GM19025 (cell line): Measurements from ENCODE around the gene HRC.
A peak's percentile ranks its signal among the peaks of the same experiment; 100 is the strongest.
"Not testable (repeated sequence)": the region's sequence is repeated elsewhere in the genome, so short reads cannot be mapped to it uniquely, and the experiment has no call there.

ENCODE experiments used
- ATAC-seq: cut with Tn5 transposase; IDR thresholded peaks from one replicate; pipeline ENCODE4 v1.9.1; 2021; ENCODE audit warnings: mild to moderate bottlenecking, low read depth, moderate library complexity; ENCODE audit not compliant: unreplicated experiment

Gene HRC

DNA sequence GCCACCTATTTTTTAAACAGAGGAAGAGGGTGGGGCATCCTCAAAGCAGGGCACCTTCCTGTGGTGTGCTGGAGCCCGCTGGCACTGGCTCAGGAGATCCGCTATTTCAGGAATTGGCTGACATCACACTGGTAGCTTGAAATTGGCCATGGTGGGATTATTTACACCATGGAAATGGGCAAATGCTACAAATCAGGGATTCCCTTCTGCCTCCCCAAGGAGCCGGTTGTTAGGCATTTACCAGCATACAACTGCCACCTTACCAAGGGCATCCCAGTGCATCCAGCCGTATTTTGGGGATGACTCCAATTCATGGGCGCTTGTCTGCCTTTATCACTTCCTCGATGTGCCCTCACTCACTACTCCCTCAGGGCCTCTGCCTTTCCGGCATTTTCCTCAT, 14.2 kb downstream of the HRC start:
- no peak for ATAC-seq

- ATAC-seq, result no peak
Measured at GRCh38 chr19:49136771-49137171, 18.4 kb downstream of the HRC start.

DNA sequence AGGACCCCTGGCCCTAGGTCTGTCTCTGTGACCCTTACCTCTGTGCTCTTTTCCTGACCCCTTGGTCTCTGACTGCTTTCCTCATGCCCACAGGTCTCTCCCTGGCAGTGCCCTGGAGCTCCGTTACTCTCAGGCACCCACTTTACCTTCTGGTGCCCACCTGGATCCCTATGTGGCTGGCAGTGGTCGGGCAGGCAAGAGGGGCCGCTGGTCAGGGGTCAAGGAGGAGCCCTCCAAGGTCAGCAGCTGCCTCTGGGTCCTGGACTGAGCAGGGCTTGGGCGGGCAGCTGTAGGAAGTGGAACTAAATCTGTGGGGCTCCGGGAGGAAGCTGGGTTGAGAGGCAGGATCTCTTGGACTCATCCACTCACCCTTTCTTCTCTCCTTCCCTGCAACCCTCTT, 19.5 kb downstream of the HRC start:
- ATAC-seq, result no peak

GRCh38 chr19:49133621-49134454, 21.4 kb downstream of the HRC start:
- no peak for ATAC-seq

DNA sequence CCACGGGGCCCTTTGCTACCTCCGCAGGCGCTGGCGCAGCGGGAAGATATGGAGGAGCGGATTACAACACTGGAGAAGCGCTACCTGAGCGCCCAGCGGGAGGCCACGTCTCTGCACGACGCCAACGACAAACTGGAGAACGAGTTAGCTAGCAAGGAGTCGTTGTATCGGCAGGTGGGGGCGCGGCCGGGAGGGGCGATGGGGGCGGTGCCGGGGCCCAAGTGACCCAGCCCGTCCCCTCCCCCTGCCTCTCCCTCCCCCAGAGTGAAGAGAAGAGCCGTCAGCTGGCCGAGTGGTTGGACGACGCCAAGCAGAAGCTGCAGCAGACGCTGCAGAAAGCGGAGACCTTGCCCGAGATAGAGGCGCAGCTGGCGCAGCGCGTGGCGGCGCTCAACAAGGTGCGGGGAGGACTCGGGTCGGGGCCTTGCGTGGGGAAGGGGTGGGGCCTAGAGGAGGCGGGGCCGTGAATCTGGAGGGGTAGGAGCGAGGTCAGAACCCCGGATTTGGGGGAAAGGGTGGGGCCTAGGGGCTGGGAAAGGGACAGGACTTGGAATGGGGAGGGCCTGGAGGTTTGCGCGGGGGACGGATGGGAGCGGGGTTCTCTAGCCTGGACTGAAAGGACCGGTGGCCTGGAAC, 22.1 kb downstream of the HRC start:
- no peak for ATAC-seq

- ATAC-seq, result no peak
Measured at GRCh38 chr19:49130325-49130724, 24.9 kb downstream of the HRC start.

GRCh38 chr19:49129238-49129583, 26.0 kb downstream of the HRC start:
- no peak for ATAC-seq

- ATAC-seq, result no peak
Measured at GRCh38 chr19:49128545-49129237, 26.5 kb downstream of the HRC start.

DNA sequence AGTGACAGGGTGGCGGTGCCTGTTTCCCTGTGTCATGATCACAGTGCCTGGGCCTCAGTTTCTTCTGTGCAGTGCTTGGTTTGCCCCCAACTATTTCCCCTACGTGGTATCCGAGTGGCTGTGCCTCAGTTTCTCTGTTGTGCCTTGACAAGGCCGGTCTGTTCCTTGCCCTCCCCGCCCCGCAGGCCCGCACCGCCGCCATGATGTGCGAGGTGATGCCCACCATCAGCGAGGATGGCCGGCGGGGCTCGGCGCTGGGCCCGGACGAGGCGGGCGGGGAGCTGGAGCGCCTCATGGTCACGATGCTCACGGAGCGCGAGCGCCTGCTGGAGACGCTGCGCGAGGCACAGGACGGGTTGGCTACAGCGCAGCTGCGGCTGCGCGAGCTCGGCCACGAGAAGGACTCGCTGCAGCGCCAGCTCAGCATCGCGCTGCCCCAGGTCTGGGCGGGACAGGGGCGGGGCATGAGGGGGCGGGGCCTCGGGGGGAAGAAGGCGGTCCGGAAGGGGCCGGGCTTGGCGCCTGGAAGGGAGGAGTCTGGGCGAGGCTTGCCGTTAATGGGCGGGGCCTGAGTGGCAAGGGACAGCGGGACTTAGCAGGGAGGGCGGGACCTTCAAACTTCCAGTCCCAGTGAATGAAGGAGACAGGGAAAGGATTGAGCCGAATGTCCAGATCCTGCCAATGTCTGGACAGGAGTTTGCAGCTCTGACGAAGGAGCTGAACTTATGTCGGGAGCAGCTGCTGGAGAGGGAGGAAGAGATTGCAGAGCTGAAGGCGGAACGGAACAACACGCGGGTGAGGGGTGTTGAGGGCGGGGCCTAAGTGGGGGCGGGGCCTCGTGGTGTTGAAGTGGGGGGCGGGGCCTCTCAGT, 27.3 kb downstream of the HRC start:
- ATAC-seq, result peak; percentile 86

GRCh38 chr19:49127225-49127624, 28.0 kb downstream of the HRC start:
- ATAC-seq, result not testable (repeated sequence)

DNA sequence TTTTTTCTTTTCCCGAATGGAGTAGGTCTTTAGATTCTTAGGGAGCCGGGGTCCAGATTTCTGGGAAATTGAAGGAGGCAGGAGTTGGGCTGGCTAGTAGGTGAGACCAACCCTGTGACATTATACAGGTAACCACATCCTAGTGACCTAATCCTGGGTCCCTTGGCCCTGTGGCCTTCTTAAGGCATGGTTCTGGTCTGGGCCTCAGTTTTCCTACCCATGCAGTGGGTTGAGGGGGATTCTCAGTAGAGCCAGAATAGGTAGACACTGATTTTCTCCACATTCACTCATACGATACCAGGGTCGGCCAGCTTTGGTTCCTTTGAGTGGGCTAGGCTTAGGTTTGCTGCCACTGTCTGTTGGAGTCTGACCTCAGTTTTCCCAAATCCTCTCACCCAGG, 28.6 kb downstream of the HRC start:
- ATAC-seq, result no peak

GRCh38 chr19:49125025-49125731, 30.0 kb downstream of the HRC start:
- ATAC-seq, result no peak

DNA sequence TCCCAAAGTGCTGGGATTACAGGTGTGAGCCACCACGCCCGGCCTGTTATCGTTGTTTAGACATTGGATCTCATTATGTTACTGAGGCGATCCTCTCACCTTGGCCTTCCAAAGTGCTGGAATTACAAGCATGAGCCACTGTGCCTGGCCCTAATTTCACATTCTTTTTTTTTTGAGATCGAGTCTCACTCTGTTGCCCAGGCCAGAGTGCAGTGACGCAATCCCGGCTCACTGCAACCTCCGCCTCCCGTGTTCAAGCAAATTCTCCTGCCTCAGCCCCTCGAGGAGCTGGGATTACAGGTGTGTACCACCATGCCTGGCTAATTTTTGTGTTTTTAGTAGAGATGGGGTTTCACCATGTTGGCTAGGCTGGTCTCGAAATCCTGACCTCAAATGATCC, 31.9 kb downstream of the HRC start:
- not testable (repeated sequence) for ATAC-seq

DNA sequence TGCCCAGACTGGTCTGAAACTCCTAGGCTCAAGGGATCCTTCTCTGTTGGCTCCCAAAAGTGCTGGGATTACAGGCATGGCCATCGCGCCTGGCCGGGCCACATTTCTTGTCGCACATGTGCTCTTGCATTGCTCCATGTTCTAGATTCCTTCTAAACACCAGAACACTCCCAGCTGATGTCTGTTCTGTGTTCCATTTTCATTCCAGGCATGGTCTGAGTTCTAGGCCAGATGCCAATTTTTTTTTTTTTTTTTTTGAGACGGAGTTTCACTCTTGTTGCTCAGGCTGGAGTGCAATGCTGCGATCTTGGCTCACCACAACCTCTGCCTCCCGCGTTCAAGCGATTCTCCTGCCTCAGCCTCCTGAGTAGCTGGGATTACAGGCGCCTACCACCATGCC, 33.4 kb downstream of the HRC start:
- ATAC-seq, result not testable (repeated sequence)

DNA sequence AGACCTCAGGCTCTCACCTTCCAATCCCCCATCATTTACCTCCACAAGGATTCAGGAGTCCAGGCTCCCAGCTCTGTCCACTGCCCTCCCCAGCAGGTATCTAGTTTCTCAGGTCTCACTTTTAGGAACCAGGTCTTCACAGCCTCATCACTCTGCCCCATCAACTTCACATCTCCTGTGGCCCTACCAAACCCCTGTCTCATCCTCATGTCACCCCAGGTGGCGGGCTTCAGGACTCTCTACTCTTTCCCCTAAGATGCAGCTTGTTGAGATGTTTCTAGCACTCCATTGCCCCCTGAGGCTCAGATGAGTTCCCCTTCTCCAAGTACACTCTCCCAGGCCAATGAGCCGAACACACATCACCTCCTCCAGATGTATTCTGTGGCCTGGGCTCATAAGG, 34.3 kb downstream of the HRC start:
- ATAC-seq, result no peak

DNA sequence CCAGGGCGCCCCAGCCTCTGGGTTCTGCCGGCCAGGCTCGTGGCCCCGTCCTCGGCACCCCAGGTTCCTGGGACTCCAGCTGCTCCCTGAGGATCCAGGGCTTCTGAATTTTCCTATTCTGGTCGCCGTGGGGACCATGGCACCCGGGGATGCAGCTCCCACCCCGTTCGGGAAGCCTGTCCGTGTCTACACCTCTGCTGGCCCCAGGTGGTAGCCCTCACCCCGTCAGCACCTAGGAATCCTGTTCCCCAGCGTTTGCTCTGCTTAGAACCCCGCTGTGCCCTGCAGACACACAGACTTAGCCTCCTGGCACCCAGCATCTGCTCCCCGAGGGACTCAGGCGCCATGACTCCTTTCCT, 34.9 kb downstream of the HRC start:
- no peak for ATAC-seq

DNA sequence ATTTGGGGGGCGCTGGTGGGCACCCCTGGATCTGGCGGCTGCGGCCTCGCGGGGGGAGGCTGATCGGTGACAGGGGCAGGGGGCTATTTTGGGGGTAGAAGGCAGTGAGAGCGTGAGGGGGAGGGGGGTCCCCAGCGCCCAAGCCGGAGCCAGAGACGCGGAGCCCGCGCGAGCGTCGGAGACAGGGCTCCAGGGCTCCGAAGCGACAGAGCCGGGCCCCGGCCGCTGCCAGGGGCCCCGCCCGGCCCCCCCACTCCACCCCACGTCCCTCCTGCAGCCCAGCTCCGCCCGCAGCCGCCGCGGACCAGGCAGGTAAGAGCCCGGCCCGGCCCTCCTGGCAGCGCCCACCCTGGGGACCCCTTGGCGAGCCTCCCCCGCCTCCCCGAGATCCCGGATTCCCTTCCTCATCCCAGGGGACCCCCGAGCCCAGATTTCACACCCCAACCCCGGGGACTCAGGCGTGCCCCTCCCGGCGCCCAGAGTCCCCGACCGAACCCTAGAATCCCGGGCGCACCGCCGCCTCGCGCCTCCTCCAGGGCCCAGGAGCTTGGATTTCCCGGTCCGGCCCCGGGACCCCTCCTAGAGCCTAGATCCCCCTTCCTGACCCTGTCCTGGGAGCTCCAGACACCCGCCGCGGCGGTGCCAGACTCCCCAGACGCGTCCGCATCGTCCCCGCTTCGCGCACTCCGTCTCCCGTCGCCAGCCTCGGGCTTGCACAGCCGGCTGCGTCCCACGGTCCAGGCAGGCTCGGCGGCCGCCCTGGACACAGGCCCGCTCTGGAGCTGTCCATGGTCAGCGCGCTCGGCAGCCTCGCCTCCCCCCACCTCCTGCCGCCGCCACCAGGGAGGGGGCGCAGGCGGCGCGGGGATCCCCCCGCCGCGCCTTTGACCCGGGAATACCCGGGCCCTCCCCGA, 35.5 kb downstream of the HRC start, which contains the start of gene PPFIA3:
PPFIA3 (plus strand) TSS at position 134 of the 914 bp plus-strand sequence. CDS start 8,330 bp downstream, outside the sequence.
- no peak for ATAC-seq

GRCh38 chr19:49118565-49119410, 36.4 kb downstream of the HRC start, which contains the start of gene C19orf73:
Gene C19orf73 (minus strand): TSS chr19:49119143. CDS start chr19:49119022, 121 bp downstream.
- ATAC-seq, result peak; percentile 70
